HG03571 (cell line): Measurements from ENCODE around the gene UBQLN4.
"Not testable (repeated sequence)": the region's sequence is repeated elsewhere in the genome, so short reads cannot be mapped to it uniquely, and the experiment has no call there.

Experiments used
- ATAC-seq: cut with Tn5 transposase; IDR thresholded peaks from one replicate; pipeline ENCODE4 v1.9.1; 2021; ENCODE audit not compliant: unreplicated experiment

Gene UBQLN4

DNA sequence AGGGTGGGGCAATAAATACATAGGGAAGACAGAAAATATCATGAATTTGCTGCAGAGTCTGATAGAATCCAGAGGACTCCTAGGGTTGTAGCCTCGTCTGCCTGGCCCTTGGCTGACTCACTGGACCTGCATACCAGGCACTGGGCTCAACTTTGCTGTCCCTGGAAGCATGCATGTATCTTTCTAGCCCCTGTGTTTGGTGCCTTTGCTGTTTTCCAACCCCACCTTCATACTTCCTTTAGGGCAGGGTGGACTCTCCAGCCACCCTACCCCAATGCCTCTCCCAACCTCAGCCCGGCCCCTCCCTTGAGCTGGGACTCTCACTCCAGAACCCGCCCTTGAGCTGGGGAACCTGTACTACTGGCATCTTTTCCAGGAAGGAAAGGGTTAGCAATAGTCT is 8.6 kb upstream of the UBQLN4 start:
- no peak for ATAC-seq

DNA sequence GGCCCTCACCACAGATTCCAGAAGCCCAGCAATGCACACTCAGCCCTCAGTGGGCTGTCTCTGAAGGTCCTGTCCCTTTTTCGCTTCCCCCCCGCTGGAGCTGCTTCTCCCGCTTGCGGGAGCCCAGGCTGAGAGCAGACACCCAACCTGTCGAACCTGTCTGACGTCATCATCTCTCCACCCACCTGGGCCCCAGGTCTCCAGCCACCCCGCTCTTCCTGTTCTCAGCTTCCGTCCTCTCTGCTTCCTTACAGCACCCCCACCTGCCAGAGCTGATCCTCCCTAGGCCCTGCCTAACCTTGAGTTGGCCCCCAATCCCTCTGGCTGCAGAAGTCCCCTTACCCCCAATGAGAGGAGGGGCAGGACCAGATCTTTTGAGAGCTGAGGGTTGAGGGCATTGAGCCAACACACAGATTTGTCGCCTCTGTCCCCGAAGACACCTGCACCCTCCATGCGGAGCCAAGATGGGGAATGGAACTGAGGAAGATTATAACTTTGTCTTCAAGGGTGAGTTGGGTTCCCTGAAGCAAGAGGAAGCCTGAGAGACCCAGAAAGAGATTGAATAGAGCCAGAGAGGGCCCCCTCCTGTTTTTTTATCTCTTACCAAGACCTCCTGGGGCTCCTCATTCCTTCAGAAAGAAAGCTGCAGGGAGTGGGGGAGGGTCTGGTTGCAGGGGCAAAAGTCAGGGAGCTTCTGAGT is 7.5 kb upstream of the UBQLN4 start, which contains the start of gene RAB25:
TSS of gene RAB25 (plus strand) at position 224 of the 700 bp plus-strand sequence. CDS start at position 465, 241 bp downstream.
- no peak for ATAC-seq

DNA sequence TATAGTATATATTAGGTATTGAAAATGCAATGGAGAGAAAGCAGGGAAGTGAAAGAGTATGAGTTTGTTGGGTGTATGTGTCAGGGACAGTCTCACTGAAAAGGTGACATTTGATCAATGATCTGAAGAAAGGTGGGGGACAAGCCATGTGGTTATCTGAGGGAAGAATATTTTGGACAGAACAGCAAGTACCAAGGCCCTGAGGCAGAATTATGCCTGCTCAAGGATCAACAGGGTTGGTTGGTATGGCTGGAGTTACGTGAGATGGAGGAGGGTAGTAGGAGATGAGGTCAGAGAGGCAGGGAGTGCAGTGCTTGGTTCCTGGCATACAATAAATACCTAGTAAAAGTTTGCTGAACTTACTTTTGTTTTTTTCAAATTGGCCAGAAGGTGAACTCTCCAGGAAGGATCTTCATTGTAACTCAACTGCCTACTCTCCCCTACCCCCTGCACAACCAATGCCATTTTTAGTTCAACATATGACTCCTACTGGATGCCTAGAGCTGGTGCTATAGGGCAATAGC is 2.8 kb upstream of the UBQLN4 start:
- no peak for ATAC-seq

DNA sequence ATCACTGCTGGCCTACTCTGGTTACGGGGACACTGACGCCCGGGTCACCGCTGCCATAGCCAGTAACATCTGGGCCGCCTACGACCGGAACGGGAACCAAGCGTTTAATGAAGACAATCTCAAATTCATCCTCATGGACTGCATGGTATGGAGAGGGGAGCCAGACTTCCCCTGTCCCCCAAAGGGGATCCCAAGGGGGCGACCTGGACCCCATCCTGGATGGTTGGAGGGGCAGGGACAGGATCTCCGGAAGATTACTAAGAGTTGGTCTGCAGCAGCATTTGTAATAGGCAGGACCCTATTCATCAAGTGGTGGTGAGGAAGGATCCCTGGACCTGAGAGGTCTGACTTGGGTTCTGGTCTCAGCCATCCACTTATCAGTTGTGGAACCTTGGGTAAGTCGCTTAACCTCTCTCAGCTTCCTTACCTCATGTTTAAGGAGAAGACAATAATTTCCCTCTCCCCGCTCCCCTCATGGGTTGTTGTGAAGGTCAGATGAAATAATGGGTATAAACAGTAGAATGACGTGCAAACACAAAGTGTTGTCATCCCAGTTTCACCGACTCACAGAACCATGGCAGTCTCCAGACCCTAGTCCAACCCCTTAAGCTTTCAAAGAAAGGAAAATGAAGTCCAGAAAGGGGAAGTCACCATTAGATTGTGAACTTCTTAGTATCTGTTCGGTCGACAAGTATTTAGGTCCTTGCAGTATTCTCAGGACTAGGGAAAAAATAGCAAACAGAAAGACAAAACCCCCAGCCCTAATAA is 1.9 kb upstream of the UBQLN4 start:
- ATAC-seq = no peak

DNA sequence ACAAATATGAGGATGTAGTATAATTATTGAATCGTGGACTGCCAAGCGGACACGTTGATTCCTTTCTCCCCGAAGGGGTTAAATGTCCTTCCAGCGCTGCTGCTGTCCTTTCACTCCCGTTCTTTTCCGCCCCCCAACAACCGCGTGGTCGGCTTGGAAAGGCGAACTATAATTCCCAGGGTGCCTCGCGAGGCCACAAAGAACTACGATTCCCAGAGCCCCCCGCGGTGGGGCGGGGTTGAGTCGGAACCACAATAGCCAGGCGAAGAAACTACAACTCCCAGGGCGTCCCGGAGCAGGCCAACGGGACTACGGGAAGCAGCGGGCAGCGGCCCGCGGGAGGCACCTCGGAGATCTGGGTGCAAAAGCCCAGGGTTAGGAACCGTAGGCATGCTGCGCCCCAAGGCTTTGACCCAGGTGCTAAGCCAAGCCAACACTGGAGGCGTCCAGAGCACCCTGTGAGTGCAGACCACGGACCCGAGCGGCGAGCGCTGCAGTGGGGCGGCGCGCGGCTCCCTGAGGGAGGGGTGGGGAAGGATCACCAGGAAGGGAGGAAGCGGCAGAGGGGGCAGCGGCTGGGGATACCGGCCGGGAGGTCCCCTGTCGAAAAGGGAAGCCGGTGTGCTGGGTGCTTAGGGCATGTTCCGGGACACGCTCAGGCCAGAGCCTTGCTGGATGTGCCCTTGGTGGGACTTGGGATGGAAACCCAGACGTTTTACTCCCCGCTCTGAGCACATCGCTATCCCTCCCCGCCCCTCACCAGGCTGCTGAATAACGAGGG is 1.1 kb upstream of the UBQLN4 start, which contains the start of gene LAMTOR2:
TSS of gene LAMTOR2 (plus strand) at position 283 of the 781 bp plus-strand sequence. CDS start at position 391, 108 bp downstream.
- peak; percentile 66 for ATAC-seq

DNA sequence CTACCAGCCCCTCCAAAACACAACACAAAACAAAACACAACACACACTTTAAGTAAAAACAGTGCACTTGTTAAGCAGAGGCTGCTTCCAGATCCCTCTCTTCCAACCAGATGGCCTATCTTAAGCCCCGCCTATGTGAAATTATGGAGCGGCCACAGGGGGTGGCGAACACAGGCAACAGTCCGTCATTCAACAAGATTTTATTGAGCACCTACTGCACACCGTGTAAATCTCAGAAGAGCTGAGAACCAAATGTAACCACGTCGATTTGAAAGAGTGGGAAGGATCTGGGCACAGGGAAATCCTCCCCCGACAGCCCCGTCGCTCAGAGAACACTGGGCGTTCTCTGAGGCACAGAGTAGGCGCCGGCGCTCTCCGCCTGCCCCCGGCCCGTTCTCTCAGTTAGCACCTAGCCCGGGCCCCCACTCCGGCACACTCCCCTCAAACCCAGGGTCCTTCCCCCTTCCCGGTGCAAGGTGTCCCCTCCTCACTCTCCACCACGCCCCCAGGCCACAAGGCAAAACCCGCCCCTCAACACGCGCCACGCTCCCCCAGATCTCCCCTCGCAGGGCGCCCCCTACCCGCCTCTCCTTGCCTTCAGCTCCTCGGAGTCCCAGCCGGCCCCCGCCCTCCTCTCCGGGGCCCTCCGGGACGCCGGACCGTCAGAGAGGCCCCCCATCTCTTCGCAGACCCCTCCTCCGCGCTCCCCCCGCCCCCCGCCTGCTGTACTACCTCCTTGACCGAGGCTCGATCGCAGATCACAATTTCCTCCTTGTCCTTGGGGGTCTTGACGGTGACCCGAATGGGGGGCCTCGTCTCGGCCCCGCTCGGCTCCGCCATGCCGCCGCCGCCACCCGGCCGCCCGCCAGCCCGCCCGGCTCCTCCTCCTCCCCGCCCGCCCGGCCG is 483 bp downstream of the UBQLN4 start:
- no peak for ATAC-seq

DNA sequence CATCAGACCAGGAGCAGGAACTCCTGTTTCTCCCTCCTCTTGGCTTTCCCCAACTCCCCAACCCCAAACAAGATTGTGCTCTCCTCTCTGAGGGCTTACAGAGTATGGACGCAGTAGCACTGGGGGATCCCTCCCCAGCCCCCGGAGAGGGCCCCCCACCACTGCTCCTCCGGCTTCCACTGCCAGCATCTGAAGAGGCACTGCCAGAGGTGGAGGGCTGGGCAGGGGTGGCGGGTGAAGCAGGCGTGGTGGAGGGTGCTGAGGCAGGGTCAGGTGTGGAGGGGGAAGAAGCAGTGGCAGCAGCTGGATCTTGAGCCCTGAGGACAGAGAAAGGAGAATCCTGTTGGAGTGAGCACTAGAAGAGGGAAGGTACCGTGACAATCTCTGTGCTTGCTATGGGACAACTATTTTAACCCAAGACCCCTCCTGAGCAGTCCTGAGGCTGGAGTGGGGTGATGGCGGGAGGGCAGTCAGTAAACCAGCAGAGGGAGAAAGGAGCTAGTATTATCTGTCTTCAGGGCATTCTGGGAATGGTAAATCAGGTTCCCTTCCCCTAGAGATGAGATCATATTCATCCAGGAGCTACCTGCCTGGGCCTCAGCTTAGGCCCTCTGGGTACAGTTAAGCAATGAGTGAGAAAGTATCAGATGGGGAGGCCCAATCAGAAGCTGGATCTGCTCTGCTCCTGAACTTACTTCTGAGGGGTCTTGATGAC is 2.4 kb downstream of the UBQLN4 start:
- no peak for ATAC-seq

DNA sequence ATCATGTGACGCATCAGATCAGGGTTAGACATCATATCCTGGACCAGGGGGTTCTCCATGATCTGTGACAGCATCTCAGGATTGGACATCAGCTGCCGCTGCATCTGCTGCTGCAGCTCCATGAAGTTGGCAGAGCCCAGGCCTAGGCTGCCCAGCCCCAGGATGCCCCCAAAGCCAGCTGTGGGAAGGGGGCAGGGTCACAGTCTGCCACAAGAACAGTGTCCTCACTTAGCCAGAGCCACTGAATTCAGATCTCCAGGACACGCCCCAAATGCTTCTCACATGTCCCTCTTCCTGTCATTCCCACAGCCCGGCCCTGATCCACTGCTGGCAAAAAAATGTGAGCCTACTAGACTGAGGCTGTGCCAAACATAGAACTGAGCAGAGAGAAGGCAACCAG is 3.2 kb downstream of the UBQLN4 start:
- ATAC-seq = no peak

DNA sequence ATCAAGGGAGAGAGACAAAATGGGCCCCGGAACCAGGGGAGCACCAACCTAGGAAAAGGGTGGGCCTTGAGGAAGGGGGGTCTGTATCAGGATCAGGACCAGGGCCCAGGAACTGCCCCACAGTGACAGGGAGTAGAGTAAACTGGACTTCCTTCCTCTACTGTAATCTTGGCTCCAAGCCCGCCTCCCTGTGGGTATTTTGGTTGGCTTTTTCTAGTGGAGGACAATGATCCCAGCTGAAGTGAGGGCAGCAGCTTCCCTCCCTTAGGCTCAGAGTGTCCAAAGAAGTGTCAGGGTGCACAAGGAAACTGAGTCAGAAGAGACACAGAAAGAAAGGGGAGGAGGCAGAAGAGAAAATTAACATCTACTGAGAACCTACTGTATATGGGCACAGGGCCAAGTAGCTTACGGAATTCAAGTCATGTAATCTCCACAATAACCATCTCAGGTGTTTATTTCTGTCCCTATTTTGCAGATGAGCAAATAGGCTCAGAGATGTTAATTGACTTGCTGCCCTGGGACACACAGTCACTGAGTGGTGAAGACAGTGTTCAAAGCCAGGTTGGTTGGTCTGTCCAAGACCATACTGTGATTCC is 4.8 kb downstream of the UBQLN4 start:
- ATAC-seq = no peak

DNA sequence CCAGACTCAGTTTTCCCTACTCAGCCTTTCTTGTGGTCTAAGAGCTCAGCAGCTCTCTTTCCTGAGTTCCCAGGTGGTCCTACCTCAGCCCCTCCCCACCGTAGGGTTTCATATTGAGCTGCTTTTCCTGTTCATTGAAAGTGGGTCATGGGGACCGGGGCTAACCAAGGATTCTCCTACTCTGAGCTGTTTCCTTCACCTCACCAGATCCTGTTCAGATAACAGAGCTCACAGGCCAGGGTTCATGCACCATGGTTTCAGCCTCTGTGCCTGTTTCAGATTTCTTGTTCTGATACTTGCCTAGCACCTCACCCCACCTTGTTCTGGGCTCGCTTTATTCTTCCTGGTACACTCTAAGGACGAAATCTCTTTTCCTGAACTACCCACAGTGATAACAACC is 8.5 kb downstream of the UBQLN4 start:
- no peak for ATAC-seq

DNA sequence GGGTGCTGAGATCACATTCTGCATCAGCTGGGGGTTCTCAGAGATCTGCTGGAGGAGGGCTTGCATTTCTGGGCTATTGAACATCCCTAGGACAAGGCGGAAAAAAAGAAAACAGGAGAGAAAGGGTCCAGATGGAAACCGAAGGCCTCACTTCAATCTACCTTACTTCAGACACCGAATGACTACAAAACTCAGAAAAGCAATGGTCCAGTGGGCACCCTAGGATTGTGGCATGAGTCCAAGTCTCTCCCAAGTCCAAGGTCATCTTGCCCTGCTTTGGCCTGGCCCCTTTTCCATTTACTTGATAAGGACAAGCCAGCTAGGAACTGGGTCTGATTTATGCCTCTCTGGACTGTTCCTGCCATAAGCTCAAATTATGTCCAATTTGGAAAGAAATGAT is 10.8 kb downstream of the UBQLN4 start:
- ATAC-seq = no peak

DNA sequence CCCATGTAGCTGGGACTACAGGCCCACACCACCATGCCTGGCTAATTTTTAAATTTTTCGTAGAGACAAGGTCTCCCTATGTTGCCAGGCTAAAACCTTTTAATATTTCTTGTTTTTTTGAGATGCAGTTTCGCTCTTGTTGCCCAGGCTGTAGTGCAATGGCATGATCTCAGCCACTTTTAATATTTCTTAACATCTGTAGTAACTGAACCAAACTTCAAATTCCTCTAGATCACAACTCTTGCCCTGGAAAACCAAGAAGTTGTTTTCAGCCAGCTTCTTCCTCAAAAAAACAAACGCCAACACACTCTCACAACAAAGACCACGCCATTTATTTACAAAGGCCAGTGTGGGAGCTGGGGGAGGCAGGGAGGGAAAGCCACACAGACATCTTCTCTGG is 18.6 kb downstream of the UBQLN4 start:
- ATAC-seq = not testable (repeated sequence)

DNA sequence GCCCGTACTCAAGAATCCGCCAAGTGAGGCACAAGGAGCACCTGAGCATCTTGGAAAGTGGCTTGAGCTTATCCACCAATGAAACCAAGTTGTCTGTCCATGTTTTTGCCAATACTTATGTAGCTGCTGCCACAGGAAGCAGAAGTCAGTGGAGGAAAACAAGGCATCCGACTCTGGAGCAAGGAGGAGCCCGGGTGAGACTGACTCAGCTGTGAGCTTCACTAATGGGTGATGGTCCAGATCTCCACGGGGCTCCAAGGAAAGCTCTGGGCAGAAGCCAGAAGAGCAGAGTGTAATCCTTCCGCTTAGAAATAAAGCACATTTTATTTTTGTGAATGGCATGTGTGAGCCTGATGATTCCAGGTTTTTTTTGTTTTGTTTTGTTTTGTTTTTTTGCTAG is 20.6 kb downstream of the UBQLN4 start:
- ATAC-seq = no peak

DNA sequence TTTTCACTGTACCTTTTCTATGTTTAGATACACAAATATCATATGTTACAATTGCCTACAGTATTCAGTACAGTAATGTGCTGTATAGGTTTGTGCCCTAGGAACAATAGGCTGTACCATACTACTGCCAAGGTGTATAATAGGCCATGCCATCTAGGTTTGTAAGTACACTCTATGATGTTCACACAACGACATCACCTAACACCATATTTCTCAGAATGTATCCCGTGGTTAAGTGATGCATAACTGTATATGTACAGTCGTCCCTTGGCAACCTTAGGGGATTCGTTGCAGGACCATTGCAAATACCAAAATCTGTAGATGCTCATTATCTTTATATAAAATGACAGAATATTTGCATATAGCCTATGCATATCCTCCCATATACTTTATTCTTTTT is 27.0 kb downstream of the UBQLN4 start:
- ATAC-seq = no peak

DNA sequence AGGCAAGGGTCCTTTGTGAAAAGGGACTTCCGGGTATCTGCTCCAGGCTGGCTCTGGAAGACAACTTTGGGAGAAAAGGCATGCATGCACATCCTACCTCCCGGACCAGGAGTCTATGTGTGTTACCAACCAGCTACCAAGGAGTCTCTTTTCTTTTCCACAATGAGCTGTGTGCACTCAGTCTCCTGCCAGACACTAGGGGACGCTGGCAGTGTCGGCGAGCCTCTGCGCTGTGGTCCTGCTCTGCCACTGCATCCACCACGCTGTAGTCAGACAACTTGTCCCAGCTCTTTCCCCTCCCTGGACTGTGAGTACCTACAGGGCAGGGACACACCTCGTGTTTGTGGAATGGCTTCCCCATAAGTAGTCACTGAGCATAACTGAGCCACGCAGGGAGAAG is 27.7 kb downstream of the UBQLN4 start:
- ATAC-seq = no peak

DNA sequence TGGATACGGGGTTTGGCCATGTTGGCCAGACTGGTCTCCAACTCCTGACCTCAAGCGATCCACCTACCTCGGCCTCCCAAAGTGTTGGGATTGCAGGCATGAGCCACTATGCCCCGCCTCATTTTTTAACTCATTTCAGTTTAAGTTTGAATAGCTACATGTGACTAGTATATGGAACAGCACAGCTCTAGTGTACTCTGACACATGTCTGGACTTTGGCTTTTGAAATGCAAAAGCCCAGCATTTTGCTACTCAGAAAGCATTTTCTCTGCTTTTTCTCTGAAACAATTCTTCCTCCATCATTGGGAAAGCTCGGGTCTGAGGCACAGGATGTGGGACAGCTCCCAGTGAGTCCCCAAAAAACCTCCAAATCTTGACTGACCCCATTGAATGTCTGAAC is 28.8 kb downstream of the UBQLN4 start:
- ATAC-seq = no peak

DNA sequence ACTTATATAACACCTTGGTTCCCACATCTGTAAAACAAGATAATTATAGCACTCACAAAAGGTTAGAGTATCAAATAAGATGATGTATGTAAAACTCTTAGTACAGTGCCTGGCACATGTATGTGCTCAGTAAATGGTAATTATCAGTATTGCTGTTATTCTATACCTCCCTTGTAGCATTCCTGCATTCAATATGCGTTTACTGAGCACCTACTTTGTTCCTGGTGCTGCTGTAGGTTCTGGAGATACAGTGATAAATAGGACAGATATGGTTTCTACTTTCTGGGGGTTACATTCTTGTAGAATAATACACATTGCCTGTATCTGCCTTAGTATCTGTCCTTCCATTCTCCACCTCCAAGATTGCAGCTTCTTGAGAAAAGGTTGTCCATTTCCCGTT is 31.6 kb downstream of the UBQLN4 start:
- ATAC-seq = no peak

DNA sequence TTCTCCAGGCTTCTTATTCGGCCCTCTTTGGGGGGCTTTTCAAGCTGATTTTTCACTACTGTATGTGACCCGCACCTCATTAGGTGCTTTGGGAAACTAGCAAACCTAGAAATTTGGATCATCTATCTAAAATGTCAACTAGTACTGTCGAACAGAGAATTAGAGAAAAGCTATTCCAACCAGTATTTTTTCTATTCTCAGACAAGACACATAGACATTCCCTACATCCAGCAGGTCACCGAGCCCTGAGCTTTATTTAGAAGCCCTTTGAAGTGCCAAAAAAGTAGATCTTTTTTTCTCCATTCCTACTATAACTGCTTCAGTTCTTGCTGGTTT is 32.5 kb downstream of the UBQLN4 start:
- ATAC-seq = no peak

DNA sequence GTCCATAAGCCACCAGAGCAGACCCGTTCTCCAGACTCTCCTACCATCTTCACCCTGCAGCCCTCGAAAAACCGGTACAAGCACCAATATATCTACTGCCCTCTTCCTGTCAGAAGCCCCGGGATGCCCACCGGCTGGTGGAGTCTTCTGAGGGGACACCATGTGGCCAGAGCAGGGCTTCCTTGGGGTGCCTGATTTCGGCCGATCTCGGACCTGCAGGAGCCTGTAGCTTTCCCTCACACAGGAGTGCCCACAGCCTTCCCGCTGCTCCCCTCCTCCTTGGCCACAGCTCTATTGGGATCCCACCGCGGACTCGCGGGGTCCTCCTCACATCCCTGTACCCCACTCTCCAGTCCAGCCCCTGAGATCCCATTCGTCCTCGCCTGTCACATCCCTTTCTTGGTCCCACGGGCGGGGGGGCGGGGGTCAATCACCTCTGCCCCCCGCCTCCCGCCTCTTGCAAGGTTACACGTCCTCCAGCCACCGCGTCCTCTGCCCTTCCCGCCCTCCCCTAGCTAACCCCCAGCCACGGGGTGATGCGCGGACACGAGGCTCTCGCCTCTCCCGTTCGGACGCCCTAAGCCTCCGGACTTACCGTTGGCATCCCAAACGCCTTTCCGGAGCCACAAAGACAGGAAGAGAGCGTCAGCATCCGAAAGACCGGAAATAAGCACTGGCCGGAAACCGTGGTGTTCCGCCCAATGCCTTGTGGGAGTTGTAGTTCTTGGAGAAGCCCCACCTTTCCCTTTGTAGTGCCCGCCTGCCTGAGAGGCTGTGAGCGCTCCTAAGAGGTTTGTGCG is 33.1 kb downstream of the UBQLN4 start, which contains the start of gene SSR2:
TSS of gene SSR2 (minus strand) at position 659 of the 800 bp plus-strand sequence. CDS start 784 bp downstream, outside the sequence.
- peak; percentile 71 for ATAC-seq
